GM12875 (cell line): ENCODE measurements around the gene BMP7.
"Not testable (repeated sequence)": the region's sequence is repeated elsewhere in the genome, so short reads cannot be mapped to it uniquely, and the experiment has no call there.

Experiments
- H3K4me3 ChIP-seq: one replicate; pipeline ENCODE4 v1.5.1; 2011; ENCODE audit warnings: low read depth, low read length, control low read depth
- TF ChIP-seq, protein P1 (sequence below): IDR thresholded peaks from 2 replicates; pipeline ENCODE4 v1.5.1; 2011; ENCODE audit warnings: low read depth, mild to moderate bottlenecking, control low read depth, inconsistent platforms, low read length, moderate library complexity, borderline replicate concordance; ENCODE audit not compliant: insufficient read depth

The BMP7 gene

DNA sequence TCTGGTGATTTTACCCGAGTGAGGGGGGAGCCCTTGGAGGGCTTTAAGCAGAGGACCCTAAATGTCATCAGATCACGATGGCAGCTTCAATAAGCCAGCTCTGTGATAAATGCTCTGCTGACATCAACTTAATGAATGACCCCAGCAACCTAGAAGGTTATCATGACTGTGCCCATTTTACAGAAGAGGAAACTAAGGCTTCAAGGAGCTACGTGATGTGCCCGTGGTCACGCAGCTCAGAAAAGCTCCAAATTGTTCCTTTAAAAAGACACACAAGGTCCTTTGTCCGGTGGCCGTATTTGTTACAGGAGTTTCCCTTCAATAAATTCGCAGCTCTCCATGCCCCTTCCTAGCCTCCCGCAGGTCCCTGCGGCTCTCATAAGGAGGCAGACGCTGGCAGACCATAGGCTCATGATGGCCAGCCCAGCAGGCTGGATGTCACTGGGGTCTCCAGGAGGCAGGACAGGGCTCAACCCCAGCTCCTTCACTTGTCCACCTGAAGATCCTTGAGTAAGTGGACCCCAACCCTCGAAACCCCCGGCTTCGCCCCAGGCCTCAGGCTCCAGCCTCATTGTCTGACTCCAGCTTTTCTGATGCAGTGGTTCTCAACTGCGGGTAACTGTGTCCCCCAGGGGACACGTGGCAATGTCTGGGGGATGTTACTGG, 106.4 kb downstream of the BMP7 start:
- TF ChIP-seq, protein P1, sequence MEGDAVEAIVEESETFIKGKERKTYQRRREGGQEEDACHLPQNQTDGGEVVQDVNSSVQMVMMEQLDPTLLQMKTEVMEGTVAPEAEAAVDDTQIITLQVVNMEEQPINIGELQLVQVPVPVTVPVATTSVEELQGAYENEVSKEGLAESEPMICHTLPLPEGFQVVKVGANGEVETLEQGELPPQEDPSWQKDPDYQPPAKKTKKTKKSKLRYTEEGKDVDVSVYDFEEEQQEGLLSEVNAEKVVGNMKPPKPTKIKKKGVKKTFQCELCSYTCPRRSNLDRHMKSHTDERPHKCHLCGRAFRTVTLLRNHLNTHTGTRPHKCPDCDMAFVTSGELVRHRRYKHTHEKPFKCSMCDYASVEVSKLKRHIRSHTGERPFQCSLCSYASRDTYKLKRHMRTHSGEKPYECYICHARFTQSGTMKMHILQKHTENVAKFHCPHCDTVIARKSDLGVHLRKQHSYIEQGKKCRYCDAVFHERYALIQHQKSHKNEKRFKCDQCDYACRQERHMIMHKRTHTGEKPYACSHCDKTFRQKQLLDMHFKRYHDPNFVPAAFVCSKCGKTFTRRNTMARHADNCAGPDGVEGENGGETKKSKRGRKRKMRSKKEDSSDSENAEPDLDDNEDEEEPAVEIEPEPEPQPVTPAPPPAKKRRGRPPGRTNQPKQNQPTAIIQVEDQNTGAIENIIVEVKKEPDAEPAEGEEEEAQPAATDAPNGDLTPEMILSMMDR: no peak
- no peak overlapping the region for H3K4me3 ChIP-seq

DNA sequence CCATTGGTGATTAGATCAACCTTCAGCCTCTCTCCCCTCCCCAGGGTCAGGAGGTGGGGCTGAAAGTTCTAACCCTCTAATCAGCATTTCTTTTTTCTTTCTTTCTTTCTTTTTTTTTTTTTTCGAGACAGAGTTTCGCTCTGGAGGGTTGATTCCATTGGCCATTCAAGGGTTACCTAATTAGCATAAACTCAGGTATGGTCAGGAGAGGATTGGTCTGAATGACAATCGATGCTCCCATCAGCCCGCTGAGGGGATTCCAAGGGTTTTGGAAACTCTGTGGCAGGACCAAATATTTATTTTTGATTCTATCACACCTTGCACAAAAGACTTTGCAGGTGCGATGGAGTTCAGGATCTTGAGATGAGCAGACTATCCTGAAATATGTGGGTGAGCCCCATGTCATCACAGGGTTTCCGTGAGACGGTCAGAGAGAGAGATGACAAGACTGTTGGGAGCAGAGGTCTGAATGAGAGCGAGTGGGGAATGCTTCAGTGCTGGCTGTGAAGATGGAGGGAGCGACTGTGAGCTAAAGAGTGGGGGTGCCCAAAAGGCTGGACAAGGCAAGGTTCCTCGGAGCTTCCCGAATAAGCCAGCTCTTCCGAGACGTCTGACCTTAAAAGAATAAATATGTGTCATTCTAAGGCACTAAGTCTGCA, 107.1 kb downstream of the BMP7 start:
- TF ChIP-seq, protein P1: no peak
- H3K4me3 ChIP-seq: no peak overlapping the region

DNA sequence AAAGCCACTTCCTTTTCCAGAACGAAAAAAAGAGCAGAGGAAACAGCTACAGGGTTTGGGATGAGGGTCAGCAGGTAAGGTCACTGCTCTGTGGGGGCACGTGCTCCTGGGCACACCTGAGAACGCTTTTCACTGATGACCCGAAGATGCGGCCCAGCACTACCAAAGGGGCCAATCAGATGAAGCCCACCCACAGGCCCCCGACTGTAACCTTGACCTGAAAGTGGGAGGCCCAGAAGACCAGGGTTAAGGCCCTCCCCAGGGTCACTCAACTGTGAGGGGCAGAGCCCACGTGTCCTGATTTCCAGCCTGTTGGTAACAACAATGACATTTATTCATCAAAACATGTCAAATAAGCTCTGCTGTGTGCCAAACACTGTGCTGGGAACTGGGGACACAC, 108.0 kb downstream of the BMP7 start:
- no peak overlapping the region for H3K4me3 ChIP-seq
- TF ChIP-seq, protein P1: no peak

DNA sequence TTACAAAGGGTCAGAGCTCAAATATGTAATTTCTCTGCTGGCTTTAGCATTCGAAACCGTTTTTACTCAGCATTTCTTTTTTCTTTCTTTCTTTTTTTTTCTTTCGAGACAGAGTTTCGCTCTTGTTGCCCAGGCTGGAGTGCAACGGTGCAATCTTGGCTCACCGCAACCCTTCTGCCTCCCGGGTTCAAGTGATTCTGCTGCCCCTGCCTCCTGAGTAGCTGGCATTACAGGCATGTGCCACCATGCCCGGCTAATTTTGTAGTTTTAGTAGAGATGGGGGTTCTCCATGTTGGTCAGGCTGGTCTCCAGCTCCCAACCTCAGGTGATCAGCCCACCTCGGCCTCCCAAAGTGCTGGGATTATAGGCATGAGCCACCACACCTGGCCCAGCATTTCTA, 108.7 kb downstream of the BMP7 start:
- H3K4me3 ChIP-seq: not testable (repeated sequence)

DNA sequence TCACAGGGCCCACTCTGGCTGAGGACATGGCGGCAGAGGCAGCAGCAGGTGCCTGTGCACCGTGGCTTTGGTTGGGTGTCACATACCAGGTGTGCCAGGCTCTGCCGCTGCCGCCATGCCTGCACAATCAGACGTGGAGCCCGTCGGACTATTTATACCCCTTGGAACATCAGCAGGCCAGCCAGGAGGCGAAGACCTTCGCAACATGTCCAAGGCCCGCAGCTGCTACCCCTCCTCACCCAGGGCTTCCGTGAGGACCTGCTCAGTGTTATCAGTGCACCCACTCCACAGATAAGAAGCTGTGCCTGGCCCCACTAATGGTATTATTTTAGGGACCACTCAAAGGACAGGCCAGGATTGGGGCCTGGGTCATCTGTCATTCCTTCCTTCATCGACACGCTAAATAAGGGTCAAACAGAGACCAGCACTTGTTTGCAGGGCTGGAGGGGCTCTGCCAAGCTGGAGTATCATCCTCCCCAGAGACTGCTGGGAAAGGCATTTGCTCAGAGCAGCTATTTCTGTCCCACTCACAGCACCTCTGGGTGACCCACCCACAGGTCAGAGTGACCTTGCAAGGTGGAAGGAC, 109.2 kb downstream of the BMP7 start:
- TF ChIP-seq, protein P1: no peak

DNA sequence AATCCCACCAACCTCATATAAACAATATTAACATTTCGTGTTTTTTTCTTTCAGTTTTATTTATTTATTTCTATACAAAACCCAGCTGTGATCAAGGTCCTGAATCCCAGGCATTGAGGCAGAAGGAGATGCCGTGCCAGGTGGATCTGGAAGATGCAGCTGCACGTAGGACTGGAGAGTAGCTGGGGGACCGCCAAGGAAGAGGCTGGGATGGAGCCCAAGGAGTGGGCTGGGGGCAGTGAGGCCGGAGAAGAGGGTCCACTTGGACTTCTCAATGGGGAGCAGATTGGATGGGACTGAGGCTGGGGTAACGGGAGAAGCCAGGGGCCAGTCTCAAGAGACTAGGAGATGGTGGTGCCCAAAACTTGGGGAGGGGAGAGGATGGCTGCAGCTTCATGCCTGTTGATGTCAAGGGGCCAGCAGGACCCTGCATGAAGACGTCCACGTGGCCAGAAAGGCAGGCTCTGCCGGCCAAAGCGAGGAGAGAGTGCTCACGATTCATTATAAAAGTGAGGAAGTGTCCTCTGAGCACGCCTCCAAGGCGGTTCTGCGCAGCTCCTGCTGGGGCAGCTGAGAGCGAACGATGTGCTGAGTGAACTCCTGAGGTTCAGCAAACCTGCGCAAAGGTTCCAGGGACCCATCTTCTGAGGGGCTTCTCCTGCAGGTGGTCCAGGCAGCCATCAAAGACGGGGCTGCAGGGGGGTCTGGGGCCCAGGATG, 110.3 kb downstream of the BMP7 start:
- no peak overlapping the region for H3K4me3 ChIP-seq
- TF ChIP-seq, protein P1: no peak

More for the DNA sequence above, 109.2 kb downstream of the BMP7 start:
- no peak overlapping the region for H3K4me3 ChIP-seq

DNA sequence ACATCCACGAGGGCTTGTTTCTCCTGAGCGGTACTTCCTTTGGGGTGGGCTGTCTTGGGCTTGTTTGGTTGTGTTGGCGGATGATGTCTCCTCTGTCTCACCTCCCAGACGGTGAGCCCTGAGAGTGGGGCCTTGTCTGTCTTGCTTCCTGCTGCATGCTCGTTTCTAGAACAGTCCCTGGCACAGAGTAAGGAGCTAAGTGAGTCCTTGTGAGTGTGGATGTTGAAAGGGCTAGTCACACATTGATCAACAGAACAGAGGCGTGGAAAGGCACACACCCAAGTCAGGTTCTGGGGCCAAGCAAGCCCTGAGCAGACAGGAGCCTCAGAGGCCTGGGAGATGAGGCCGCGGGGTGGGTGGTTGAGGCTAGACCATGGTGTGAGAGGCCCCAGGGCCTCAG, 111.0 kb downstream of the BMP7 start:
- H3K4me3 ChIP-seq: no peak overlapping the region
- TF ChIP-seq, protein P1: no peak
